ENCODE measurements around the gene PROM1. TPM values are rescaled to one million over a fixed set of nuclear protein-coding genes. Genes with fewer than 3 reads are reported as not detected.

Gene PROM1
- total and polyA plus RNA-seq, 2 of the 8 experiments (the other 6 are each of a cell fraction or from before 2014, with no cell fraction given) = 36.0 to 59.7 TPM

DNA sequence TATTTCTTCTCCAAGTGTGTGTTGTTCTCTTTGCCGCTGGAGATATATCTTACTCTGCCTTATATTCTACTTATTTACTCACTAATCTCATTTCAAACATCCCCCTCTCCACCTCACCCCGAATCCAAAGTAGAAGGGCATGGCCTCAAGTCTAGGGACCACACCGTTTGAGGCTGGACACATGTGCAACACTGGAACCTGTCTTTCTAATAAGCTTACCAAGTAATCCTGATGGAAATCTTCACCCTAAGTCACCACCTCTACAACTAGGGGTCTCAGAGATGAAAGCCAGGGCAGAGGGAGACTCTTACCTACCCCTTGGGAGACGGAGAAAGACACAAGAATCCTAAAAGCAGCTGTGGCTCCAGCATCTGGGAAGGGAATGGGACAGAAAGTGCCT lies 6.0 kb downstream of the PROM1 start (continued):
- no peak for TF ChIP-seq CHD7 (IDR thresholded peaks at IDR 0.05; ENCODE audit: insufficient replicate concordance, low read length)
- TF ChIP-seq JUN (IDR thresholded peaks at IDR 0.05; ENCODE audit: low read depth, low read length) = no peak
- TF ChIP-seq NANOG (IDR thresholded peaks at IDR 0.05; ENCODE audit: insufficient read depth, low read depth, low read length, poor library complexity, severe bottlenecking) = no peak
- TF ChIP-seq TAF7 (optimal IDR thresholded peaks at IDR 0.05; ENCODE audit: borderline replicate concordance, low read depth, low read length) = no peak

Measured in H1 (cell line).